Astrocyte (in vitro differentiated cells and primary cell): ENCODE measurements around the gene EFNA1.

Experiments
- CTCF ChIP-seq: IDR thresholded peaks from 2 replicates; pipeline ENCODE4 v1.5.1; 2011; ENCODE audit warnings: low read depth, mild to moderate bottlenecking, inconsistent platforms, low read length, moderate library complexity; ENCODE audit not compliant: insufficient read depth
- EZH2 ChIP-seq: IDR thresholded peaks from 2 replicates; pipeline ENCODE4 v1.6.1; 2012; ENCODE audit warnings: mild to moderate bottlenecking, low read length, inconsistent platforms; ENCODE audit not compliant: insufficient read depth

GRCh38 chr1:155078469-155079209 lies 49.0 kb upstream of the EFNA1 start, which contains the start of gene EFNA3:
- TF ChIP-seq EZH2 (no peak), CTCF (no peak)
